Activated T-cell treated with anti-CD3 and anti-CD28 coated beads, Interleukin-2, amount 50 U/mL, for 4 hours (primary cell): ENCODE data around the gene FAM131C. TPM values are rescaled to one million over a fixed set of nuclear protein-coding genes. Genes with fewer than 3 reads are reported as not detected.

Source experiments
- ATAC-seq, 2 donors: fragments of 200-7000 bp; cut with Tn5 transposase; one replicate each; pipeline ENCODE4 v1.10.0; 2021
- DNase-seq: peaks from one replicate; pipeline ENCODE4 v3.0.0-alpha.2; 2020
- H3K27me3 Mint-ChIP-seq: one replicate; pipeline ENCODE4 v1.8.0; 2021; ENCODE audit warnings: low read depth, mixed read lengths
- H3K36me3 Mint-ChIP-seq: one replicate; pipeline ENCODE4 v1.8.0; 2022; ENCODE audit warnings: mixed read lengths; ENCODE audit not compliant: insufficient read depth
- H3K4me1 Mint-ChIP-seq: one replicate; pipeline ENCODE4 v1.8.0; 2021; ENCODE audit warnings: low read depth, mixed read lengths
- H3K4me3 Mint-ChIP-seq: one replicate; pipeline ENCODE4 v1.8.0; 2021; ENCODE audit warnings: mild to moderate bottlenecking, moderate library complexity, mixed read lengths
- H3K9me3 Mint-ChIP-seq: one replicate; pipeline ENCODE4 v1.8.0; 2021; ENCODE audit warnings: mixed read lengths
- total RNA-seq, 3 donors: library from RNA; stranded (reverse); gene quantifications; one replicate each; pipeline ENCODE4 v1.2.1, GENCODE V29; 2021

Gene FAM131C
- total RNA-seq, 3 donors from 2014 or later = 0.20 to 0.24 TPM; not detected in 1

DNA sequence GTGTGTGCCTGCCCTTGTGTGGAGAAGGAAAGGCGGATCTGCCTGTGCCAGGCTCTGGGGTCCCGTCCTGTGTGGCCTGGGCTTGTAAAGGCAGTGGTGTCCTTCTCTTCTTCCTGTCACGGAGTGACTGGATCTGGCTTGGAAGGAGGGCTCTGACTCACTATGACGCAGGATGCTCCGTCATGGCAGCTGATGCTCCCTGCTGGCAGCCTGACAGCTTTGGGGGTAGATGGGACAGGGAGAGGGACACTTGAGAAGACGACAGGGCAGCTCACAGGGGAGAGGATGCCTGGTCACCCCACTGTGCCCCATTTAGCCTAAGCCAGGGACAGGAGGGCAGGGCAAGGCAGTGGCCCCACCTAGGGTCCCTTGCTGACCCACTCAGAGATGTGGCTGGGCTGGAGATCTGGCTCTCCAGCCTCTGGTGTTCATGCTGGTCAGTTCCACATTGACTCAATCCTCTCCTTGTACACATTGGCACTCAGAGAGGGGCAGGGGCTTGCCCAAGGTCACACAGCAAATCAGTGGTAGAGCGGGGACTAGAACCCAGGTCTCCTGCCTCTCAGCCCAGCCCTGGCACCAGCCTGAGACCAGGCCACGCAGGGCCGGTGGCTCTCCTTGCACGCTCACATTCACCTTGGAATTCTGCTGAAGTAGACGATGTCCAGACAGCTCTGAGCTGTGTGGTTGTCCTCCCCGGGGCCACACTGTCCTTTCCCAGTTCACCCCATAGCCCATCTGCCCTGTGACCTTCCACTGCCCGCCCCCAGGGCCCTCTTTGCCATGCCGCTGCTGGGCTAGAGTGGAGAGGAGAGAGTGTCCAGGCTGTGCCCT, 2.8 kb upstream of the FAM131C start:
- DNase-seq (no peak), ATAC-seq (no peak)
- no peak overlapping the region for H3K4me3 Mint-ChIP-seq
- no peaks in the 10 kb centered on the region for H3K9me3 Mint-ChIP-seq
- peaks cover 12% of the 10 kb centered on the region for H3K27me3 Mint-ChIP-seq
- peaks cover 16% of the 10 kb centered on the region for H3K4me1 Mint-ChIP-seq
- no peaks in the 10 kb centered on the region for H3K36me3 Mint-ChIP-seq

- Mint-ChIP-seq H3K27me3 (peaks cover 12% of the 10 kb centered on the region), H3K4me1 (peaks cover 16% of the 10 kb centered on the region), H3K9me3 (no peaks in the 10 kb centered on the region), H3K4me3 (peak overlapping the region; percentile 25), H3K36me3 (no peaks in the 10 kb centered on the region)
- ATAC-seq = no peak
- no peak for DNase-seq
These were observed 2.0 kb upstream of the FAM131C start for GRCh38 chr1:16075337-16076030.

- Mint-ChIP-seq H3K27me3 (peaks cover 12% of the 10 kb centered on the region), H3K4me1 (peaks cover 21% of the 10 kb centered on the region), H3K9me3 (no peaks in the 10 kb centered on the region), H3K36me3 (no peaks in the 10 kb centered on the region), H3K4me3 (peak overlapping the region; percentile 76)
- DNase-seq (no peak), ATAC-seq (no peak)
These were observed 766 bp upstream of the FAM131C start for GRCh38 chr1:16074217-16074616.

GRCh38 chr1:16072616-16073484, 601 bp downstream of the FAM131C start:
- H3K9me3 Mint-ChIP-seq = no peaks in the 10 kb centered on the region
- no peak overlapping the region for H3K4me3 Mint-ChIP-seq
- no peaks in the 10 kb centered on the region for H3K36me3 Mint-ChIP-seq
- DNase-seq (no peak), ATAC-seq (peak; percentile 39 to 50)
- peaks cover 15% of the 10 kb centered on the region for H3K4me1 Mint-ChIP-seq
- H3K27me3 Mint-ChIP-seq = peaks cover 12% of the 10 kb centered on the region

- Mint-ChIP-seq H3K9me3 (no peaks in the 10 kb centered on the region), H3K36me3 (no peaks in the 10 kb centered on the region), H3K4me1 (peaks cover 15% of the 10 kb centered on the region), H3K27me3 (peaks cover 14% of the 10 kb centered on the region), H3K4me3 (no peak overlapping the region)
- ATAC-seq (no peak), DNase-seq (no peak)
These were observed 1.4 kb downstream of the FAM131C start for GRCh38 chr1:16072095-16072494.

GRCh38 chr1:16071614-16072013, 1.8 kb downstream of the FAM131C start:
- Mint-ChIP-seq H3K27me3 (peaks cover 14% of the 10 kb centered on the region), H3K4me1 (peaks cover 15% of the 10 kb centered on the region), H3K36me3 (no peaks in the 10 kb centered on the region), H3K9me3 (no peaks in the 10 kb centered on the region), H3K4me3 (no peak overlapping the region)
- ATAC-seq (no peak), DNase-seq (no peak)

DNA sequence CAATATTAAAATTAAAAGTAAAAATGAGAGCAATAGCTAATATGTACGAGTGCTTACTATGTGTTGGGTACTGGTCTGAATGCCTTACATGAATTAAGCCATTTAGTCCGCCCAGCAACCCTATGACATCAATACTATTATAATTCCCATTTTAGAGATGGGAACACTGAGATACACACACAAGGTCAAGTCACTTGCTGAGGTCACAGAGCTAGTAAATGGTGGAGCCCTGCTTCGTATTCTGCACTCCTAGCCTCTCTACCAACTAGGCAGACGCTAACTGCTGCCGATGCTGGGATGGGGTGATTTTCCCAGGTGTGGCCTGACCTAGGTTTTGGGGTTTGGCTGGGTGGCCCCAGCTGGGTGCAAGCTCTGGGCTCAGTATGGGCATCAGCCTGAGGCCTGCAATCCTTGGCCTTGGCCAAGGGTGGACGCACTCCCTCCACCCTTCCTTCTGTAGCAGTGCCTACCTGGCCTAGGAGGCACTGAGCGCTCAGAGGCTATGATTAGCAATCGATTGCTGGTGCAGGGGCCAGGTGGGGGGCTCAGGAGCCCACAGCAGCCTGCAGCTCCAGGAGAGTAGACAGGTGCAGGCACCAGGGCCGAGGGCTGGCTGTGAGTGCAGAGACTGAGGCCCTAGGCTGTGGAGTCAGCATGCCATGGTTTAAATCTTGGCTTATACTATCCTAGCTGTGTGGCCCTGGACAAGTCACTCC, 2.7 kb downstream of the FAM131C start:
- H3K9me3 Mint-ChIP-seq = no peaks in the 10 kb centered on the region
- H3K4me1 Mint-ChIP-seq = peaks cover 15% of the 10 kb centered on the region
- DNase-seq = no peak
- no peaks in the 10 kb centered on the region for H3K36me3 Mint-ChIP-seq
- no peak for ATAC-seq
- peaks cover 14% of the 10 kb centered on the region for H3K27me3 Mint-ChIP-seq
- H3K4me3 Mint-ChIP-seq = no peak overlapping the region

DNA sequence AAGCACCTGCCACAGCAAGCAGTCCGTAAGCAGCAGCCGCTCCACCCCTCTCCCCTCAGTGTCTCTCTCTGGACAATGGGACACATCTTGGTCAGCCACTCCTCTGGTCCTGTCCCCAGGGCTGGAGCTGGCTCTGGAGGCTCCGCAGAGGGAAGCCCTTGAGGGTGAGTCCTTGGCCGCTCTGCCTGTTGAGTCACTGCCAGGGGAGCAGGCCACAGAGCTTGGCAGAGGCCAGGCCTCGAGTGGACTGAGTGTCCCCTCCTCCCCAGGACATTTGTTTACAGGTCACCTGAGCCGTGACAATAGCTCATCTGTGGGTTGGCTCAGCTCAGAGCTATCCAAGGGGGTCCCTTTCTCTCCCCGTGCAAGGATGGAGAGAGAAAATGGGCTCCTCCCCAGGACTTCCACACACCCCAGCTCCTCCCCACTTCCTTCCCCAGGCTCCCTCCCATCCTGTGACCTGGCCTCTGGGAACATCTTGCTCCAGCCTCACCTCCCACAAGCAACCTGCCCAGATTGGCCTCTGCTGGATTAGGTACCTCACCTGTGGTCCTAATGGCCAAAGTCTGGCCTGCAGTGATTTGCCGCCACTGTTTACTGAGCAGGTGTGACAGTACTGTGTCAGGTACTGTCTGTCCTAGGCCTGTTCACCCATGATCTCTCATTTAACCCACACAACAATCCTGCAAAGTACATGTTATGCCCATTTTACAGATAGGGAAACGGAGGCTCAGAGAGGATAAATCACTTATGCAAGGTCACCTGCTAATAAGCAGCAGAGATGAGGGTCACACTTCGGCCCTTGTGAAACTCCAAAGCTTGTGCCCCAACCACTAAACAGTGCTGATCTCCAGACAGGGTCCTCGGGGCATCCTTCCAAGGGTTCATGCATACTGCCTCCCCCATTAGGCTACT, 4.8 kb downstream of the FAM131C start:
- no peak overlapping the region for H3K4me3 Mint-ChIP-seq
- peaks cover 12% of the 10 kb centered on the region for H3K27me3 Mint-ChIP-seq

DNA sequence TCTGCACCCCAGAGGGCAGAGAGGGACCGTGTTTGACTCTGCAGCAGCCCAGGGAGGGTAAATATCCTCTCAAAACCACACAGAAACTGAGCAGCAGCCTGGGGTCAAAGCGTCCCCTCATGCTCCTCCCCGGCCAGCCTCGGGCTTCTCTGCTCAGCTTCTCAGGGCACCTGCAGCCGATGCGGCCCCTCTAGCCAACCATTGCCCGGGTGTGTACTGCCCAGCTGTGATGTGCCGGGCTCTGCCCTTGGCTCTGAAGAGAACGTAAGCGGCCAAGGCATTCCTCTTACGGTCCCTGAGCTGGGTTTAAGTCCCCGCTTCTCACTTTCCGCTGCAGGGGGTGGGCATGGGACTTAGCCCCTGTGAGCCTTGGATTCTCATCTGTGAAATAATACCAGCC, 5.5 kb downstream of the FAM131C start:
- peaks cover 12% of the 10 kb centered on the region for H3K27me3 Mint-ChIP-seq
- DNase-seq (no peak), ATAC-seq (no peak)
- H3K4me1 Mint-ChIP-seq = peaks cover 19% of the 10 kb centered on the region
- H3K36me3 Mint-ChIP-seq = no peaks in the 10 kb centered on the region
- H3K4me3 Mint-ChIP-seq = no peak overlapping the region
- H3K9me3 Mint-ChIP-seq = no peaks in the 10 kb centered on the region

More for the DNA sequence above, 4.8 kb downstream of the FAM131C start:
- Mint-ChIP-seq H3K4me1 (peaks cover 19% of the 10 kb centered on the region), H3K9me3 (no peaks in the 10 kb centered on the region), H3K36me3 (no peaks in the 10 kb centered on the region)
- DNase-seq (no peak), ATAC-seq (no peak)

- Mint-ChIP-seq H3K4me3 (no peak overlapping the region), H3K36me3 (no peaks in the 10 kb centered on the region), H3K9me3 (no peaks in the 10 kb centered on the region), H3K27me3 (peaks cover 12% of the 10 kb centered on the region), H3K4me1 (peaks cover 19% of the 10 kb centered on the region)
- no peak for DNase-seq
- no peak for ATAC-seq
These were observed 6.2 kb downstream of the FAM131C start for GRCh38 chr1:16067127-16067768.

DNA sequence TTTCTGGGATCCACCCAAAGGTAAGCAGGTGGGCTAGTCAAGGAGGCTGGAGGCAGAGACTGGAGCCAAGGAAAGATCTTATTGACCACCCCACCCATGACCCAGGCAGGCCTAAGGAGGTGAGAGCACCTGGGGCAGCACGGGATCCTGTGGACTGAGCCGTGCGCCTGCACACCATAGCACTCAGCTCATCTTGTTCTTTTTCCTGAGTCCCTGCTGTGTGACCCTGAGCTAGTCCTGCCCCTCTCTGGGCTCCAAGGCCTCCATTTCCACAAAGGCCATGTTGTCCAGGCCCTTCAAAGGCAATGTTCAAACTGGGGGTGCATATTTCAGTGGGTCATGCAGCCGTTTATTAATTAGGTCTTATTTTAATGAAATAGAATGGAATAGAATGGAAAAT, 7.2 kb downstream of the FAM131C start:
- Mint-ChIP-seq H3K4me3 (no peak overlapping the region), H3K36me3 (no peaks in the 10 kb centered on the region), H3K27me3 (peaks cover 10% of the 10 kb centered on the region), H3K9me3 (no peaks in the 10 kb centered on the region), H3K4me1 (peaks cover 19% of the 10 kb centered on the region)
- DNase-seq (no peak), ATAC-seq (no peak)

DNA sequence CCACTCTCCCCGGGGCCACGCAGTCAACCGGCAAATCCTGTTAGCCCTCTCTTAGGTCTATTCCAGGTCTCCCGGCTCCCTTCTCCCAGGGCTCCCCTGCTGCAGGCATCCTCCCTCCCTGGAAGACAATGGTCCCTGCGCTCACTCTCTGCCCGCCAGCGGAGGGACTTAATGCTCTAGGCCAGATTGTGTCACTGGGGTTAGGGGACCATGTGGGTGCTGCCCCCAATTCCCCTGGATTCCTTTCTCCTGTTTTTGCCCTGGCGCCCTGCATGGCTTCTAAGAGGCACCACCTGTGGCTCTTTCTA, 8.2 kb downstream of the FAM131C start:
- H3K4me3 Mint-ChIP-seq = no peak overlapping the region
- H3K4me1 Mint-ChIP-seq = peaks cover 17% of the 10 kb centered on the region
- no peaks in the 10 kb centered on the region for H3K36me3 Mint-ChIP-seq
- H3K27me3 Mint-ChIP-seq = peaks cover 10% of the 10 kb centered on the region
- H3K9me3 Mint-ChIP-seq = no peaks in the 10 kb centered on the region
- ATAC-seq (no peak), DNase-seq (no peak)
